HG02938 (cell line): ENCODE results near the gene KCNK10.
"Not testable (repeated sequence)": the region's sequence is repeated elsewhere in the genome, so short reads cannot be mapped to it uniquely, and the experiment has no call there.

Experiments used
- ATAC-seq: cut with Tn5 transposase; IDR thresholded peaks from one replicate; pipeline ENCODE4 v1.9.1; 2021; ENCODE audit warnings: mild to moderate bottlenecking, moderate library complexity; ENCODE audit not compliant: unreplicated experiment

Gene KCNK10

GRCh38 chr14:88272390-88273269 is 50.4 kb downstream of the KCNK10 start:
- no peak for ATAC-seq

- ATAC-seq = no peak
Measured at GRCh38 chr14:88271205-88271604, 51.9 kb downstream of the KCNK10 start.

GRCh38 chr14:88270776-88271175 is 52.3 kb downstream of the KCNK10 start:
- no peak for ATAC-seq

- ATAC-seq = no peak
Measured at GRCh38 chr14:88269806-88270420, 53.2 kb downstream of the KCNK10 start.

GRCh38 chr14:88266474-88266873 is 56.6 kb downstream of the KCNK10 start:
- ATAC-seq = no peak

- ATAC-seq = no peak
Measured at GRCh38 chr14:88264116-88264515, 59.0 kb downstream of the KCNK10 start.

GRCh38 chr14:88261302-88261701 is 61.8 kb downstream of the KCNK10 start:
- not testable (repeated sequence) for ATAC-seq

- ATAC-seq = no peak
Measured at GRCh38 chr14:88258021-88258420, 65.0 kb downstream of the KCNK10 start.

- ATAC-seq = no peak
Measured at GRCh38 chr14:88256997-88257950, 65.8 kb downstream of the KCNK10 start.

GRCh38 chr14:88255798-88256197 is 67.3 kb downstream of the KCNK10 start:
- no peak for ATAC-seq

- no peak for ATAC-seq
Measured at GRCh38 chr14:88255196-88255595, 67.9 kb downstream of the KCNK10 start.

- ATAC-seq = no peak
Measured at GRCh38 chr14:88252498-88252897, 70.6 kb downstream of the KCNK10 start.

GRCh38 chr14:88251650-88252049 is 71.4 kb downstream of the KCNK10 start:
- ATAC-seq = no peak

GRCh38 chr14:88249266-88249665 is 73.8 kb downstream of the KCNK10 start:
- no peak for ATAC-seq

- ATAC-seq = no peak
Measured at GRCh38 chr14:88248606-88249005, 74.5 kb downstream of the KCNK10 start.

- no peak for ATAC-seq
Measured at GRCh38 chr14:88247228-88247627, 75.8 kb downstream of the KCNK10 start.

GRCh38 chr14:88245321-88245720 is 77.7 kb downstream of the KCNK10 start:
- ATAC-seq = no peak

GRCh38 chr14:88243946-88244345 is 79.1 kb downstream of the KCNK10 start:
- ATAC-seq = no peak

- ATAC-seq = no peak
Measured at GRCh38 chr14:88242446-88242845, 80.6 kb downstream of the KCNK10 start.

GRCh38 chr14:88241810-88242209 is 81.3 kb downstream of the KCNK10 start:
- ATAC-seq = no peak

- no peak for ATAC-seq
Measured at GRCh38 chr14:88234442-88234841, 88.6 kb downstream of the KCNK10 start.
